ENCODE data around the gene LRRC14B. TPM values are rescaled to one million over a fixed set of nuclear protein-coding genes. Genes with fewer than 3 reads are reported as not detected.
"Not testable (repeated sequence)": the region's sequence is repeated elsewhere in the genome, so short reads cannot be mapped to it uniquely, and the experiment has no call there.

The LRRC14B gene
- polyA plus RNA-seq, 1 of the 3 experiments (the other 2 are of a cell fraction), result not detected

GRCh38 chr5:196350-196749, 5.1 kb downstream of the LRRC14B start:
- 0 out of 2 replicates have a peak, but pooled peaks cover 5% of the 10 kb centered on the region for H4K20me1 ChIP-seq (ENCODE audit: insufficient read depth)
- ChIA-PET POLR2A (no interaction called here), CTCF (no interaction called here)
- WGBS (ENCODE audit: low lambda C conversion rate), result 75% methylated on average over 7 of the region's 10 CpGs
- no peaks in the 10 kb centered on the region for H3K27me3 ChIP-seq (ENCODE audit: insufficient read depth)
- no peak overlapping the region for H3K4me2 ChIP-seq
- no peaks in the 10 kb centered on the region for H3K9me3 ChIP-seq
- TF ChIP-seq POLR2AphosphoS5 (IDR thresholded peaks at IDR 0.05; ENCODE audit: low read depth, low read length) (no peak), MEF2A (IDR thresholded peaks at IDR 0.05; ENCODE audit: borderline replicate concordance, low read depth) (no peak), TAF1 (IDR thresholded peaks at IDR 0.05; ENCODE audit: borderline replicate concordance, low read depth, low read length) (no peak), USF1 (IDR thresholded peaks at IDR 0.05; ENCODE audit: borderline replicate concordance, low read depth) (no peak), RAD21 (IDR thresholded peaks at IDR 0.05; ENCODE audit: low read length) (no peak), EP300 (IDR thresholded peaks at IDR 0.05; ENCODE audit: borderline replicate concordance in 1 of 2, low read depth in 1 of 2, low read length in 1 of 2) (no peak), REST (IDR thresholded peaks at IDR 0.05; ENCODE audit: low read depth, low read length) (no peak), RCOR1 (IDR thresholded peaks at IDR 0.05; ENCODE audit: low read length) (no peak), ELF1 (IDR thresholded peaks at IDR 0.05) (no peak), FOSL2 (IDR thresholded peaks at IDR 0.05; ENCODE audit: borderline replicate concordance, low read depth) (no peak), NFIC (IDR thresholded peaks at IDR 0.05; ENCODE audit: borderline replicate concordance) (no peak), TCF12 (IDR thresholded peaks at IDR 0.05) (no peak), RXRA (IDR thresholded peaks at IDR 0.05; ENCODE audit: borderline replicate concordance, low read depth) (no peak), SIN3A (IDR thresholded peaks at IDR 0.05; ENCODE audit: borderline replicate concordance, low read depth, low read length) (no peak), IRF3 (IDR thresholded peaks at IDR 0.05; ENCODE audit: low read depth, low read length) (no peak), GATA2 (CRISPR knock-in tag; IDR thresholded peaks at IDR 0.05) (no peak), ZBTB33 (IDR thresholded peaks at IDR 0.05; ENCODE audit: borderline replicate concordance, low read depth) (no peak), MXI1 (IDR thresholded peaks at IDR 0.05; ENCODE audit: low read depth, low read length) (no peak)
- no peak for DNase-seq
- no peaks in the 10 kb centered on the region for H3F3A ChIP-seq (replicated peaks; ENCODE audit: insufficient read depth)
- H2AFZ ChIP-seq (ENCODE audit: low read depth), result no peak overlapping the region
- H3K9me2 ChIP-seq, result no peaks in the 10 kb centered on the region
- peaks cover 0 to 3% of the 10 kb centered on the region in 2 experiments for H3K36me3 ChIP-seq (replicated peaks in 1 of 2; ENCODE audit: control insufficient read depth in 1 of 2, insufficient read depth in 2 of 2, low read length in 1 of 2)
- H3K79me2 ChIP-seq (ENCODE audit: insufficient read depth), result no peaks in the 10 kb centered on the region
- H3K4me3 ChIP-seq (ENCODE audit: low read depth in 2 of 2, low read length in 1 of 2), result no peak overlapping the region
- no peaks in the 10 kb centered on the region; a peak in 1 of 4 replicates for H3K4me1 ChIP-seq (ENCODE audit: control insufficient read depth in 1 of 2, insufficient read depth in 2 of 2, low read depth in 1 of 2, low read length in 1 of 2)
- H3K27ac ChIP-seq (ENCODE audit: low read depth in 2 of 2, low read length in 1 of 2), result no peak overlapping the region
- no peak overlapping the region for H3K9ac ChIP-seq

GRCh38 chr5:197031-197430, 5.7 kb downstream of the LRRC14B start:
- H3K4me3 ChIP-seq (ENCODE audit: low read depth in 2 of 2, low read length in 1 of 2); H2AFZ ChIP-seq (ENCODE audit: low read depth); H3K36me3 ChIP-seq (replicated peaks in 1 of 2; ENCODE audit: control insufficient read depth in 1 of 2, insufficient read depth in 2 of 2, low read length in 1 of 2); CTCF ChIA-PET; H3K4me2 ChIP-seq; H3K9me2 ChIP-seq; H3F3A ChIP-seq (replicated peaks; ENCODE audit: insufficient read depth); DNase-seq; H3K79me2 ChIP-seq (ENCODE audit: insufficient read depth); H3K9ac ChIP-seq; H3K9me3 ChIP-seq; H4K20me1 ChIP-seq (ENCODE audit: insufficient read depth); H3K4me1 ChIP-seq (ENCODE audit: control insufficient read depth in 1 of 2, insufficient read depth in 2 of 2, low read depth in 1 of 2, low read length in 1 of 2); POLR2A ChIA-PET; H3K27ac ChIP-seq (ENCODE audit: low read depth in 2 of 2, low read length in 1 of 2); H3K27me3 ChIP-seq (ENCODE audit: insufficient read depth): not testable (repeated sequence)
- WGBS (ENCODE audit: low lambda C conversion rate), result 75% methylated on average over 18 of the region's 18 CpGs
